Hindlimb muscle (tissue), 1 donor: Measurements from ENCODE around the gene AKAP17A. TPM values are rescaled to one million over a fixed set of nuclear protein-coding genes. Genes with fewer than 3 reads are reported as not detected.
"Not testable (repeated sequence)": the region's sequence is repeated elsewhere in the genome, so short reads cannot be mapped to it uniquely, and the experiment has no call there.

Experiments used
- DNase-seq: peaks from one replicate; pipeline ENCODE4 v3.0.0-alpha.2; 2013
- polyA plus RNA-seq: library from polyadenylated mRNA; unstranded; fragments of 120-200 nt; gene quantifications from one replicate; pipeline ENCODE4 v1.2.1, GENCODE V29; 2013; ENCODE audit not compliant: insufficient read length

AKAP17A gene
- polyA plus RNA-seq, 1 donor: 37.5 TPM

- no peak for DNase-seq
Observed at GRCh38 chrX:1602299-1602698, 10.9 kb downstream of the AKAP17A start.

- no peak for DNase-seq
Observed at GRCh38 chrX:1606496-1606895, 15.1 kb downstream of the AKAP17A start.

GRCh38 chrX:1609311-1609710, 17.9 kb downstream of the AKAP17A start:
- no peak for DNase-seq

GRCh38 chrX:1609762-1610161, 18.4 kb downstream of the AKAP17A start:
- no peak for DNase-seq

GRCh38 chrX:1610166-1610565, 18.8 kb downstream of the AKAP17A start:
- DNase-seq: no peak

- DNase-seq: no peak
Observed at GRCh38 chrX:1610736-1611135, 19.3 kb downstream of the AKAP17A start.

- DNase-seq: no peak
Observed at GRCh38 chrX:1612641-1613286, 21.4 kb downstream of the AKAP17A start.

- DNase-seq: no peak
Observed at GRCh38 chrX:1614927-1615326, 23.5 kb downstream of the AKAP17A start, which contains the start of gene ASMT. Gene ASMT, plus strand, starts transcription at chrX:1615059. Its CDS starts 141 bp downstream, at chrX:1615200.

GRCh38 chrX:1618689-1619088, 27.3 kb downstream of the AKAP17A start:
- DNase-seq: no peak

- no peak for DNase-seq
Observed at GRCh38 chrX:1623691-1624090, 32.3 kb downstream of the AKAP17A start.

GRCh38 chrX:1624158-1624860, 32.9 kb downstream of the AKAP17A start:
- DNase-seq: not testable (repeated sequence)

- not testable (repeated sequence) for DNase-seq
Observed at GRCh38 chrX:1624861-1625215, 33.4 kb downstream of the AKAP17A start.

- DNase-seq: no peak
Observed at GRCh38 chrX:1629244-1629643, 37.8 kb downstream of the AKAP17A start.

- no peak for DNase-seq
Observed at GRCh38 chrX:1646009-1646408, 54.6 kb downstream of the AKAP17A start.

- DNase-seq: no peak
Observed at GRCh38 chrX:1649621-1650020, 58.2 kb downstream of the AKAP17A start.

Other genes starting within 250 kb of the AKAP17A start
- gene SLC25A6, start 199.5 kb upstream of the AKAP17A start, polyA plus RNA-seq: 560 TPM
- gene ASMTL, start 138.7 kb upstream of the AKAP17A start, polyA plus RNA-seq: 29.7 TPM
- gene P2RY8, start 54.4 kb upstream of the AKAP17A start, polyA plus RNA-seq: 1.9 TPM
- gene ASMT, start 23.5 kb downstream of the AKAP17A start, polyA plus RNA-seq: 0.19 TPM